ENCODE data around the gene RORC. TPM values are rescaled to one million over a fixed set of nuclear protein-coding genes. Genes with fewer than 3 reads are reported as not detected.
"Not testable (repeated sequence)": the region's sequence is repeated elsewhere in the genome, so short reads cannot be mapped to it uniquely, and the experiment has no call there.

RORC gene
- 10 to 100 TPM in 2 of 3 donors, 1 to 10 TPM in 1; 7.8 to 48.6 (median 24.9) TPM for total RNA-seq

- no peaks in the 10 kb centered on the region for H3K36me3 ChIP-seq
- peak within 1 kb of the TSS in 2 of 3 donors; percentile 57 to 64 for H3K4me3 ChIP-seq
- intact Hi-C loops (cut with DNase I; ENCODE audit: low total_unique reads), result no loop called here
- H3K27me3 ChIP-seq, result no peaks in the 10 kb centered on the region
- H3K9me3 ChIP-seq, result no peaks in the 10 kb centered on the region
- TF ChIP-seq POLR2A (IDR thresholded peaks at IDR 0.05), result peak; percentile 45
- peak; percentile 28 to 82 (median 57) for TF ChIP-seq POLR2AphosphoS5 (IDR thresholded peaks at IDR 0.05)
- TF ChIP-seq CTCF (IDR thresholded peaks at IDR 0.05), result no peak
- H3K4me1 ChIP-seq, result peaks cover 3 to 21% of the 10 kb centered on the region in 2 donors
- peak within 1 kb of the TSS; percentile 91 to 95 for H3K27ac ChIP-seq
- peak; percentile 72 to 82 for DNase-seq (ENCODE audit: low spot score in 2 of 2)
These were observed at the start of gene RORC for GRCh38 chr1:151831605-151832004. Gene RORC (minus strand): TSS chr1:151831802. CDS start chr1:151831764, 38 bp downstream.

GRCh38 chr1:151875419-151876097 lies 44.0 kb upstream of the RORC start:
- Histone ChIP-seq H3K4me3 (no peak overlapping the region), H3K36me3 (no peaks in the 10 kb centered on the region), H3K27me3 (no peaks in the 10 kb centered on the region), H3K4me1 (no peaks in the 10 kb centered on the region), H3K27ac (no peak overlapping the region), H3K9me3 (no peaks in the 10 kb centered on the region)
- no peak for TF ChIP-seq CTCF (IDR thresholded peaks at IDR 0.05)
- DNase-seq (ENCODE audit: low spot score in 2 of 2), result no peak
- intact Hi-C loops (cut with DNase I; ENCODE audit: low total_unique reads), result no loop called here

GRCh38 chr1:151872776-151873175 lies 41.2 kb upstream of the RORC start:
- intact Hi-C loops (cut with DNase I; ENCODE audit: low total_unique reads); H3K27me3 ChIP-seq; H3K4me1 ChIP-seq; H3K4me3 ChIP-seq; H3K9me3 ChIP-seq; H3K36me3 ChIP-seq; DNase-seq (ENCODE audit: low spot score in 2 of 2): not testable (repeated sequence)
- peak overlapping the region; percentile 83 to 87 for H3K27ac ChIP-seq

- intact Hi-C loops (cut with DNase I; ENCODE audit: low total_unique reads), result no loop called here
- Histone ChIP-seq H3K27ac (peak overlapping the region; percentile 83 to 87), H3K36me3 (no peaks in the 10 kb centered on the region), H3K4me3 (peak overlapping the region in 2 of 3 donors; percentile 13 to 21), H3K27me3 (no peaks in the 10 kb centered on the region), H3K9me3 (no peaks in the 10 kb centered on the region), H3K4me1 (no peaks in the 10 kb centered on the region)
- TF ChIP-seq POLR2AphosphoS5 (IDR thresholded peaks at IDR 0.05) (no peak), POLR2A (IDR thresholded peaks at IDR 0.05) (no peak)
- DNase-seq (ENCODE audit: low spot score in 2 of 2), result peak in 1 of 2 donors; percentile 35
These were observed 39.9 kb upstream of the RORC start for GRCh38 chr1:151871284-151872030.

GRCh38 chr1:151868486-151868885 lies 36.9 kb upstream of the RORC start:
- TF ChIP-seq POLR2A (IDR thresholded peaks at IDR 0.05), result no peak
- no peak for TF ChIP-seq POLR2AphosphoS5 (IDR thresholded peaks at IDR 0.05)
- no peak for TF ChIP-seq CTCF (IDR thresholded peaks at IDR 0.05)
- intact Hi-C loops (cut with DNase I; ENCODE audit: low total_unique reads), result no loop called here
- no peak for DNase-seq (ENCODE audit: low spot score in 2 of 2)
- Histone ChIP-seq H3K36me3 (no peaks in the 10 kb centered on the region), H3K4me1 (no peaks in the 10 kb centered on the region), H3K9me3 (no peaks in the 10 kb centered on the region), H3K27ac (no peak overlapping the region), H3K4me3 (no peak overlapping the region), H3K27me3 (no peaks in the 10 kb centered on the region)

- no peak for TF ChIP-seq POLR2AphosphoS5 (IDR thresholded peaks at IDR 0.05)
- no peak for TF ChIP-seq POLR2A (IDR thresholded peaks at IDR 0.05)
- TF ChIP-seq CTCF (IDR thresholded peaks at IDR 0.05), result no peak
- no peak overlapping the region for H3K27ac ChIP-seq
- H3K9me3 ChIP-seq, result no peaks in the 10 kb centered on the region
- no peak overlapping the region for H3K4me3 ChIP-seq
- no peaks in the 10 kb centered on the region for H3K36me3 ChIP-seq
- H3K27me3 ChIP-seq, result no peaks in the 10 kb centered on the region
- no peak for DNase-seq (ENCODE audit: low spot score in 2 of 2)
- H3K4me1 ChIP-seq, result no peaks in the 10 kb centered on the region
- intact Hi-C loops (cut with DNase I; ENCODE audit: low total_unique reads), result no loop called here
These were observed 36.3 kb upstream of the RORC start for GRCh38 chr1:151867765-151868411.

Measured in breast epithelium (tissue), 4 donors.